ENCODE results near the gene BAAT.
"Not testable (repeated sequence)": the region's sequence is repeated elsewhere in the genome, so short reads cannot be mapped to it uniquely, and the experiment has no call there.

BAAT gene

GRCh38 chr9:101360647-101361046, 24.2 kb downstream of the BAAT start:
- DNase-seq (ENCODE audit: low read depth in 3 of 3): no peak

GRCh38 chr9:101359679-101360078, 25.1 kb downstream of the BAAT start:
- DNase-seq (ENCODE audit: low read depth in 3 of 3): no peak

GRCh38 chr9:101356619-101357018, 28.2 kb downstream of the BAAT start:
- DNase-seq (ENCODE audit: low read depth in 3 of 3): no peak

DNA sequence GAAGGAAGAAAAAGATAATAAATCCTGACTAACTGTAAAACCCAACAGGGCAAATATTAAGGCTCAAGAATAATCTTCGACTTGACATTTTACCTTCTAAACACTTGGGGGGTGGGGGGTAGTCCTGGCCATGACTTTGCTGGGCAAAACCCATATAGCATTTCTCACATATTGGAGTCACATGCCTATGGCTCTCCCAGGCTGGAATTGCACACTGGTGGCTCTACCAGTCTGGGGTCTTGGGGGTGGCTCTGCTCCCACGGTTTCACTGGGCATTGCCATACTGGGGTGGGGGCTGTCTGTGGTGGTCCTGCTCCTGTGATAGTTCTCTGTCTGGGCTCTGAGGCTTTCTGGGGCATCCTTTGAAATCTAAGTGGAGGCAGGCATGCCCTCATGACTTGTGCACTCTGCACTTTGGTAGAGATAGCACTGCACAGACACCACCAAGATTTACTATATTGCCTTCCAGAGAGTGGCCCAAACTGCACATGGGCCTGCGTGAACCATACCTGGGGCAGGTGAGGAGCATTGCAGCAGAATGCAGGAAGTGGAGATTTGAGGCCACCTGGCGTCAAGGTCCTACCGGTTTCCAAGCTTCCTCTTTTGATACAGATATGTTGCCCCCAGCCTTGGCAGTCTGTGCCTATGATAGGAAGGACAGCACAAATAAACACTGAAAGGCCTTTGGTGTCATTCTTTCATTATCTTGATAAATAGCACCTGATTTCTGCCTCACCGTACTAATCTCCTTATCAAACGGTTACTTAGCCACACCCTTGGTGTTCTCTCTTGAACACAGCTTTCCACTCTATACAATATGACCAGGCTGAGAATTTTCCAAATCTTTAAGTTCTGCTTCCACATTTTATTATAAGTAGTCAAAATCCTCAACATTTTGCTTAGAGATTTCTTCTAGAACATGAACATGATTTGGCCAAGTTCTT, 29.8 kb downstream of the BAAT start:
- no peak for DNase-seq (ENCODE audit: low read depth in 3 of 3)

DNA sequence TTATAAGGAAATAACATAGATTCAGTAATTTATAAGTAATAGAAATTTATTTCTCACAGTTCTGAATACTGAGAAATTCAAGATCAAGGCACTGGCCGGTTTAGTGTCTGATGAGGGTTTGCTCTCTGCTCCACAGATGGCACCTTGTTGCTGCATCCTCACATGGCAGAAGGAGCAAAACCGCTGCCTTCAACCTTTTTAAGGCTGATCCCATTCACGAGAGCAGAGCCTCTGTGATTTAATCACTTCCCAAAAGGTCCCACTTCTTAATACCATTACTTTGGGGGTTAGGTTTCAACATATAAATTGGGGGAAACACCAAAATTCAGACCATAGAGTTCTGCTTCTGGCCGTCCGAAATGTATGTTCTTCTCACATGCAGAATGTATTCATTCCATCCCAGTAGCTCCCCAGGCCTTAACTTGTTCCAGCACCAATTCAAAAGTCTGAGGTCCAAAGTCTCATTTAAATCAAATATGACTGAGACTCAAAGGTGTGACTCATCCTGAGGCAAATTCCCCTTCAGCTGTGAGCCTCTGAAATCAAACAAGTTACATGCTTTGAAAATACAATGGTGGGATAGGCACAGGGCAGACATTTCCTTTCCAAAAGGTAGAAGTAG, 30.6 kb downstream of the BAAT start:
- DNase-seq (ENCODE audit: low read depth in 3 of 3): no peak

- DNase-seq (ENCODE audit: low read depth in 3 of 3): no peak
Observed at GRCh38 chr9:101353683-101354082, 31.1 kb downstream of the BAAT start.

DNA sequence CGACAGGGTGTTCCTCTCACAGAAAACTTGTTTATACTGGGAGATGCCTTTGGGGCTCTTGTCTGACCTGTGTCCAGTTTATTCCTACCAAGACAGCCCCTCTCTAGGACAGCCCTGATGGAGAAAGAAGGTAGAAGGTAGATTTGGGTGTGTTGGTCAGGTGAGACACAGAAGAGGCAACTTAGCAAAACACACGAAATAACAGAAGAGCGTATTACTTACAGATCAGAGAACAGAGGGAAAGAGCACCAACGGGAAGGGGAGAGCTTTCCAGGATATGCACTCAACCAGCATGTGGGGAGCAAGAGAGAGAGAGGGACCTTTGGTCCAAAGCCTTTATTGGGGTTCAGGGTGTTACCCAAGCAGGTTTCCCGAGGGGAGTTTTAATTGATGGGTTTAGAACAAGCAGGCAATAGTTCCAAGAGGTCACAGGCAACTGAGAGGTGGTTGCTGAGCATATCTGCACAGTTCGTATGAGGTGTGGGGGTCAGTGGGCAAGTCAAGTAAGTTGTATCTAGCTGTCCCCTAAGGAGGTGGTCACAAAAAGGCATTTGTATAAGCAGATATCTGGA, 31.8 kb downstream of the BAAT start:
- DNase-seq (ENCODE audit: low read depth in 3 of 3): no peak

- no peak for DNase-seq (ENCODE audit: low read depth in 3 of 3)
Observed at GRCh38 chr9:101350285-101350684, 34.5 kb downstream of the BAAT start.

- DNase-seq (ENCODE audit: low read depth in 3 of 3): no peak
Observed at GRCh38 chr9:101342595-101342994, 42.2 kb downstream of the BAAT start.

DNA sequence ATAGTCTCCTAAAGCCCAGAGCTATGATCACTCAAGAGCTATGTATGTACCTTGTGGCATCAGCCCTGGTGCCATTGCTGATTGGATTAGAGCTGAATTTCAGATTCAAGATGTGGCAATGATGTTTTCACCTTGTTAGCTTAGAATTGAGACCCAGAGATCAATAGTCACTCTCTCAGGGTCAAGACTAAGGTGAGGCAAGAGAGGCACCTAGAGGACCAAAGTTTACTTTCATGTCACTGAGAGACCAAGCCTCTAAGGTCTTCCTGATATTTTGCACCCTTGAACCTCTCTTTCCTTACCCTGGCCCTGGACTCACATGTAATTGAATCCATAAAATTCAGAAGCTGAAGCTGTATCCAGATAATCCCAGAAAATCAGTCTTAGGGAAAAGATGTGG, 42.8 kb downstream of the BAAT start:
- no peak for DNase-seq (ENCODE audit: low read depth in 3 of 3)

- DNase-seq (ENCODE audit: low read depth in 3 of 3): no peak
Observed at GRCh38 chr9:101337237-101337636, 47.6 kb downstream of the BAAT start.

- no peak for DNase-seq (ENCODE audit: low read depth in 3 of 3)
Observed at GRCh38 chr9:101336091-101336490, 48.7 kb downstream of the BAAT start.

DNA sequence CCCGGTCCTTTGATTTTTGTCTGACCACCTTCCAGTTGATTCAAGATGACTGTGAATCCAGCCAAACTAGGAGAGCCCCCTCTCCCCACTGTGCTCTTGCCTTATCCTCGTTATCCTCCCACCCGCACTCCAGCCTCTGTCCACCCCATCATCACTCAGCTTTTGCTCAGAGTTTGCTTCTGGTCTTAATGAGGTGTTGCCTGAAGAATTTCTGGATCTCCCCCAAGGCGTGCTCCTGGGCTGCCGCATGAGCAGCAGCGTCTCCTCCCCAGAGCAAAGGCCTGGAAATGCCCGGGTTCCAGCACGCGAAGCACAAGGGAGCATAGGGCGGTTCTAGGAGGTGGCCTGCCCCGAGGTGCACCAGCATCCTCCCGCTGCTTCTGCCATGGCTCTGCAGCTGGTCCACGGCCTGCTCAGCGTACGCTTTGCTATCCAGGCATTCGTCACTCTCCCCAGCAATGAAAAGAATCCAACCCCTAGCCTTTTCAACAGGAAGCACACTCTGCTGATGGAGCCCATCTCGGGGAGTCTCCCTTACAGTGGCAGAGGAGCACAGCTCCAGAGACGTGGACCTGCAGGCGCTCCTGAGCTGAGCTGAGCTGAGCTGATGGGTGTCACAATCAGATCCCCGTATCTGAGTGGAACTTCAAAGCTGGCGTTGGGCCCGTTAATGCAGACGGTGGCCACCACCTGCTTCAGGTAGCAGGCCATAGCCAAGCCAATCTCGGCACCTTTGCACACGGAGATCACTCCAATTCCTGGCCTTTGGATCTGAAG, 50.7 kb downstream of the BAAT start:
- DNase-seq (ENCODE audit: low read depth in 3 of 3): no peak

- DNase-seq (ENCODE audit: low read depth in 3 of 3): no peak
Observed at GRCh38 chr9:101333490-101333889, 51.3 kb downstream of the BAAT start.

DNA sequence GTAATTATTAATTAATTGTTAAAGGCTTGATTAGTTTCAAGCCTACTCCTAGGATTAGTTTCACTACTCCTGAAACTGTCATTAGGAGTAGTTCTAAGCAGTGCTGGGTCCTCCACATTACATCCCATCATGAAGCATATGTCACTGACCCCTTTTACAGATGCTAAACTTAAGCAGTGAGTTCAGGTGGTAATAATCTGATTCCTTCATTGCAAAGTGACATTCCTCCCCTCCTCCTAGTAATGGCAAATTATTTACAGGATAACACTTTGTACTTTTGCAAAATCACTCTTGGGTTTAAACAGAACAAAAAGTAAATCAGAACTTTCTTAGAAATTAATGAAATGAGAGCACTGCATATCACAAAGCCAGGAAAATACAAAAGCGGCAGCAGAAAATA, 52.4 kb downstream of the BAAT start:
- no peak for DNase-seq (ENCODE audit: low read depth in 3 of 3)

GRCh38 chr9:101327422-101327909, 57.3 kb downstream of the BAAT start:
- DNase-seq (ENCODE audit: low read depth in 3 of 3): not testable (repeated sequence)

DNA sequence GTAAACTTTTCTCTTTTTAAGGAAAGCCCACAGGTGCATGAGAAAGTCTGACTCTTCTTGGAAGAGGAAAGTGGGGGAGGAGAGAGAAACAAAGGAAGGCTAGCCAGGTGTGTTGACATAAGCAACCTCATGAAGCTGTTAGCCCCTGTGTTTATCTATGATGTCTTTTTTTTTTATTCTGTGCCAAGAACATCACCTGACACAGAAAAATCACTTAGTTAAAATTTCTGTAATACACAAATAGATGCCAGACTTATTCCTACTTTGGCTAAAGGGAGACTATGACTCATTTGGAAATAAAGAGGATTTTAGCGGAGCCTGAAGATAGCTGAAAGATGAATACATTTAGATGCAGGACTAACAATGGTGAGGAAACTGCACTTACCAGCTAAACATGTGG, 58.3 kb downstream of the BAAT start:
- no peak for DNase-seq (ENCODE audit: low read depth in 3 of 3)

DNA sequence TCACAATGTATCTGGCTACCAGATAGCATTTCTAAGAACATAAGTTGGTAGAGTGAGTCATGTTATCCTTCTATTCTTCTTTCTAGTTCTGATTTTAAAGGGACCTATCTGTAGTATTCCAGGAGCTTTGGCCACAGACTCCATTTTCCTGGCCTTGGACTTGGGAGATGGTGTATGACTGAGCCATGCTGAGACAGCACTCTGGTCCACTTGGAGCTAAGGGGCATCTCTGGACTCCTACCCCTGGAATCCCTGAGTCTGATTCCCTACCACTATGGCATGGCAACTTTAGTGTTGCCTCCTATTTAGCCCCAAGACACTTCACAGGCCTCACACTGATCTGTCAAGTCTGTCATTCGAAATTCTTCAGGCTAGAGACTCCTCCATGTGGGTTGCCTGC, 58.8 kb downstream of the BAAT start:
- no peak for DNase-seq (ENCODE audit: low read depth in 3 of 3)

DNA sequence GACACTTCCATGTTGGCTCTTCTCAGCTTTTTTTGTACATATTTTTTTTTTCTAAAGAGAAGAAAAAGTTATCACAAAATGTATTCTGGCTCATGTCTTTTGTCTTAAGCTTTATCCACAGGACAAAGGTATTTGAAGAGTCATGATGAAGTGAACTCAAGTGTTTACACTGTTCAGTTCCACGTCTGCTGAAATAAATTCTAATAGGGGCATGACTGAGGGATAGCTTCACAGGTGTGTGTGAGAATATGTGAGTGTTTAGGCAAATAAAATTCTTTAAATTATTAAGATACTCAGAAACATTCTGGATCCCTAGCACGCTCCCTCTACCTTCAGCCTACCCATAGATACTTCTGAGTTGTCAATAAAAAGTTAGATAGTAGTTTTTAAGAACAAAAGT, 59.8 kb downstream of the BAAT start:
- DNase-seq (ENCODE audit: low read depth in 3 of 3): no peak

- no peak for DNase-seq (ENCODE audit: low read depth in 3 of 3)
Observed at GRCh38 chr9:101324245-101324804, 60.5 kb downstream of the BAAT start.

GRCh38 chr9:101323129-101323528, 61.7 kb downstream of the BAAT start:
- no peak for DNase-seq (ENCODE audit: low read depth in 3 of 3)

GRCh38 chr9:101317735-101318134, 67.1 kb downstream of the BAAT start:
- no peak for DNase-seq (ENCODE audit: low read depth in 3 of 3)

All from stimulated activated CD4-positive, alpha-beta T cell treated with anti-CD3 and anti-CD28 coated beads, TNF-alpha, amount 100 ng/mL, for 48 hours (primary cell).